Gastrocnemius medialis (tissue), 4 donors: Measurements from ENCODE around the gene TCF7L2.

ENCODE experiments used
- CTCF ChIP-seq, 5 experiments: fragments of 450-650 bp in 3 of 5; fragments of 200-600 bp in 2 of 5; sonication (generic) in 2 of 5; IDR thresholded peaks in 4 of 5; conservative IDR thresholded peaks in 1 of 5; 1 replicate in 4 of 5; 2 replicates in 1 of 5; pipeline ENCODE4 v1.5.1; 2016 to 2019; ENCODE audit warnings: antibody characterized with exemption in 5 of 5, mild to moderate bottlenecking in 3 of 5, moderate library complexity in 3 of 5
- POLR2A ChIP-seq, 2 donors: fragments of 450-650 bp; IDR thresholded peaks; one replicate each; pipeline ENCODE4 v1.6.1; 2017; ENCODE audit warnings: antibody characterized with exemption in 2 of 2, mild to moderate bottlenecking in 2 of 2, moderate library complexity in 2 of 2

- TF ChIP-seq CTCF (IDR thresholded peaks at IDR 0.05 in 4 of 5, conservative IDR thresholded peaks at IDR 0.05 in 1 of 5) = no peak
- TF ChIP-seq POLR2A (IDR thresholded peaks at IDR 0.05) = no peak
These were observed 23.0 kb downstream of the TCF7L2 start for GRCh38 chr10:112973046-112973445.
